H1 (cell line): ENCODE measurements around the gene UBA3. TPM values are rescaled to one million over a fixed set of nuclear protein-coding genes. Genes with fewer than 3 reads are reported as not detected.

Experiments
- CBX8 ChIP-seq: fragments of 300-800, 300-1000 bp; sonication (generic); IDR thresholded peaks from 2 replicates; pipeline ENCODE4 v1.7.1; 2016; ENCODE audit warnings: low read depth, low read length, borderline replicate concordance
- polyA plus RNA-seq, 7 experiments: library from polyadenylated mRNA; depleted of rRNA in 3 of 7; stranded (reverse) in 5 of 7; unstranded in 2 of 7; fragments of >200 nt in 5 of 7; fragments of 200-250 nt in 2 of 7; gene quantifications; 1 replicate in 5 of 7; 2 replicates in 1 of 7; 4 replicates in 1 of 7; pipeline versions ENCODE4 v1.2.1 to v1.2.3, GENCODE V29; 2011 to 2013; ENCODE audit warnings: missing spikeins in 2 of 7, mixed read lengths in 2 of 7
- total RNA-seq: library from RNA; stranded (reverse); fragmentation: NEBNext Ultra II Directional; extraction: Animal tissue kit (Norgen Biotek cat#: 25700); gene quantifications from 2 replicates; pipeline ENCODE4 v1.2.1, GENCODE V29; 2021

The UBA3 gene
- total and polyA plus RNA-seq, 2 of the 8 experiments (the other 6 are each of a cell fraction or from before 2014, with no cell fraction given), result 40.8 to 97.8 TPM

- TF ChIP-seq CBX8, result no peak
These were observed 28.6 kb upstream of the UBA3 start (continued) for GRCh38 chr3:69108811-69109210.
